Activated T-helper 1 cell treated with anti-CD3 and anti-CD28 coated beads, Interleukin-2, amount 50 U/mL, for 16 hours (primary cell): ENCODE data around the gene UTP18.
"Not testable (repeated sequence)": the region's sequence is repeated elsewhere in the genome, so short reads cannot be mapped to it uniquely, and the experiment has no call there.

Experiments used
- DNase-seq, 2 donors: peaks; one replicate each; pipeline ENCODE4 v3.0.0-alpha.2; 2020; ENCODE audit warnings: low read depth in 1 of 2, low spot score in 1 of 2

UTP18 gene

DNA sequence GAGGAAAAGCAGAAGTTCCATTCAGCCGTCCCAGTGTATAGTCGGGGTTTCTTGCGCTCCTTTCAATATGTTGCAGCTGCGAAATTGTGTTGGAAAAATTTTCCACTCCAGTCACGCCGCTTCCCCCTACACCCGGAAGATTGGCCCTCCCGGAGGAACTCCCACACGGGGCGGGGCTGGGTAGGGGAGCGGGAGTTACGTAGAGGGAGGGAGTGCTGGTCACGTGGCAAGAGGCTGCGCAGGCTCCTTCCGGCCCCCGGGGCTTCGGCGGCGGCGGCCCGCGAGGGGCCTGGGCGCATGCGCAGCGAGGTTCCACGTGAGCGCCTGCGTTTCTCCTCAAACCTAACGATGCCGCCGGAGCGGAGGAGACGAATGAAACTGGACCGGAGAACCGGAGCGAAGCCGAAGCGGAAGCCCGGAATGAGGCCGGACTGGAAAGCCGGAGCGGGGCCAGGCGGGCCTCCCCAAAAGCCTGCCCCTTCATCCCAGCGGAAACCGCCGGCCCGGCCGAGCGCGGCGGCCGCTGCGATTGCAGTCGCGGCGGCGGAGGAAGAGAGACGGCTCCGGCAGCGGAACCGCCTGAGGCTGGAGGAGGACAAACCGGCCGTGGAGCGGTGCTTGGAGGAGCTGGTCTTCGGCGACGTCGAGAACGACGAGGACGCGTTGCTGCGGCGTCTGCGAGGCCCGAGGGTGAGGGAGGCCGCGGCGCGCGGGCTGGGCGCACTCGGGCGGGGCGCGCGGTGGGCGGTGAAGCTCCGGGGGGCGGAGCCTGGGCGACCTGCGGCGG is at the start of gene UTP18:
UTP18 (plus strand) TSS at position 310 of the 787 bp plus-strand sequence; CDS start at position 349, 39 bp downstream.
- DNase-seq = peak; percentile 92 to 96

DNA sequence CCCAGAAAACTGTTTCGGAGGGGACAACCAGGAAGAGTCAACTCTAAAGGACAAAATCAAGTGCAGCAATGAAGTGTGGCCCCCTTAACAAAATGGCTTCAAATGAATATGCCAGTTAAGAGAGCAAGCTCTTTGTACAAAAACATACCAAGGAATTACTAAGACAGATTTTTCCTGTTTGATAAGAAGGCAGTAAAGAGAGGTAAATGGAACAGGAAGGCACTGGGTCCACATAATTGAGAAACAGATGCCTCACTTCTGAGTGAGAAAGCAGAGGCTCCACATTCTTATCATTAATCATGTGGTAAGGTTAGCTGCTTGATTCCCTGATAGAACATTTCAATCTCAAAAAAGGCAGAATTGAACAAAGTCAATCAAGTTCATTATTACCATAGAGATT is 45.4 kb upstream of the UTP18 start:
- DNase-seq = no peak

- no peak for DNase-seq
Measured at GRCh38 chr17:51217946-51218345, 42.4 kb upstream of the UTP18 start.

GRCh38 chr17:51221322-51221721 is 39.0 kb upstream of the UTP18 start:
- DNase-seq = no peak

- DNase-seq = no peak
Measured at GRCh38 chr17:51224402-51225262, 35.7 kb upstream of the UTP18 start.

DNA sequence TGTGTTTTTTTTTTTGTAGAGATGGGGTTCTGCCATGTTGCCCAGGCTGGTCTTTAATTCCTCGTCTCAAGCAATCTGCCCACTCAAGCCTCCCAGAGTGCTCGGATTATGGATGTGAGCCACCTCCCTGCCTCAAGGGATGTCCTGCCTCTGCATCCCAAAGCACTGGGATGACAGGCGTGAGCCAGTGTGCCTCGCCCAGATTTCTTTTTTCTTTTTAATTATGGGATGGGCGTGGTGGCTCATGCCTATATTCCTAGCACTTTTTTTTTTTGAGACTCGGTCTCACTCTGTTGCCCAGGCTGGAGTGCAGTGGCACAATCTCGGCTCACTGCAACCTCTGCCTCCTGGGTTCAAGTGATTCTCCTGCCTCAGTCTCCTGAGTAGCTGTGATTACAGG is 34.8 kb upstream of the UTP18 start:
- DNase-seq = not testable (repeated sequence)

DNA sequence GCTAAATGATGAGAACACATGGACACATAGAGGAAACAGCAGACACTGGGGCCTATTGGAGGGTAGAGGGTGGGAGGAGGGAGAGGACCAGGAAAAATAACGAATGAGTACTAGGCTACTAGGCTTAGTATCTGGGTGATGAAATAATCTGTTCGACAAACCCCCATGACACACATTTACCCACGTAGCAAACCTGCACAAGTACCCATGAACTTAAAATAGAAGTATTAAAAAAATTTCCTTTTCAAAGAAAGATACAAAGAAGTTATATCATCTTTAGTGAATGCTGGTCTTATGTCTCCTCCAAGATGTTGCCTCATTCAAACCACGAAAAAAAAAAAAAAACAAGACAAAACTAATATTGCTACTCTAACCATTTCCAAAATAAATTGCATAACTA is 32.2 kb upstream of the UTP18 start:
- DNase-seq = no peak

- DNase-seq = no peak
Measured at GRCh38 chr17:51229889-51230288, 30.5 kb upstream of the UTP18 start.

DNA sequence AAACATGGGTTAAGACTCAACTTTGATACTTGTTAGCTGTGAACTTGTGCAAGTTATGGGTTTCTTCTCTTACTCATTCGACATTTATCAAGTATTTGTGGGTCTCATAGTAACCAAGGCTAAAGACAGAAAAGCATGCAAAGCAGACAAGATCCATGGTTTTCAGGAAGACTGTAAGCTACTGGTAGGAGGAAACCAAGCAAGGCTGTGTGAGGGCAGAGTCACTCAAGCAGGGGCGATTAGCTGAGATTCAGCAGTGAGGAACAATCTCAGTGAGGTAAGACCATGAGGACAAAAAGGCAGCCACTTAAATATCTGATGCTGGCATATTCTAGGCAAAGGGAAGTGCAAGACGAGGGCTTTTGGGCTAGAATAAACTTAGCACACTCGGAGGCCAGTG is 30.0 kb upstream of the UTP18 start:
- no peak for DNase-seq

DNA sequence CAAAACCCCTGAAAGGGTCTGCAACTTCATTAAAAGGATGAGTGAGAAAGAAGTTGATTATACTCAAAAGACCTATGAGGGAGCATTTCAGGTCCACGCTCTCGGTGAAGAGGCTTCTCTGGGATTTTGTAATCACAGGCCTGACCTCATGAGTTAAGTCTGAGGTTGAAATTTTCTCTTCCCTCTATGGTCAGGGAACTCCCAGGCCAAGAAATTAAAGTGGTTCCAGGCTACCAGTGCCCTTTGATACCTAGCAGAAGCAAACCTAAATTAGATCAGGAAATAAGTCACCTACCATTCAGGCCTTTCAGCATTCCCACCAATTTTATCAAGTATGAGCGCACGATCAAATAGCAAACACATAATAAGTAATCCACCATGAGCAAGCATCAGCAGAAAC is 28.3 kb upstream of the UTP18 start:
- no peak for DNase-seq

- DNase-seq = no peak
Measured at GRCh38 chr17:51234162-51234561, 26.2 kb upstream of the UTP18 start.

- DNase-seq = no peak
Measured at GRCh38 chr17:51238255-51238887, 22.0 kb upstream of the UTP18 start.

DNA sequence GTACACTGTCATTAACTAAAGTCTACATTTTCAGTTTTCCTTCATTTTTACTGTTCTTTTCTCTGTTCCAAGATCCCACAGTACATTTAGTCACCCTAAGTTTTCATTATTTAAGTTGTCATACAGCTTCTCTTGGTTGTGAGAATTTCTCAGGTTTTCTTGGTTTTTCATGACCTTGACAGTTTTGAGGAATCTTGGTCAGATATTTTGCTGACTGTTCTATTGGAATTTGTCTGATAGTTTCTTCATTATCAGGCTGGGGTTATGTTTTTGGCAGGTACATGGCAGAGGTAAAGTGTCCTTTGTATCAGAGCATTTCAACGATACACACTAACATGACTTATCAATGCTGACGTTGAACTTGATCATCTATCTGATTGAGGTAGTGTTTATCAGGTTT is 20.1 kb upstream of the UTP18 start:
- no peak for DNase-seq

DNA sequence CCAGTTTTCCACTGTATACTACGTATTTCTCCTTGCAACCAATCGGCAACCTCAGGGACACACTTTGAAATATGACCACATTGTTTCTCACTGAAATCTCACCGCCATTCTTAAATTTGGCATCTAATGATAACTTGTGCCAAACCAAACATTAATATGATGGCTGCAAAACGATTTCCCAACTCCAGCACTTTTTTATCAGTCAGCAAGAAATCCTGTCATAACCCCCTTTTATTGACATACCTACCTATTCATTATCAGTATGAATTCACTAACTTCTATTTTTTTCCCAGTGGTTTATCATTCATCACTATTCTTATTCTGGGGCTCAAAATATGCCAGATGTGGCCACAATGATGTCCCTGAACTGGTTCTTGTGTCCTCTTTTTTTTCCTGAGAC is 16.3 kb upstream of the UTP18 start:
- no peak for DNase-seq

DNA sequence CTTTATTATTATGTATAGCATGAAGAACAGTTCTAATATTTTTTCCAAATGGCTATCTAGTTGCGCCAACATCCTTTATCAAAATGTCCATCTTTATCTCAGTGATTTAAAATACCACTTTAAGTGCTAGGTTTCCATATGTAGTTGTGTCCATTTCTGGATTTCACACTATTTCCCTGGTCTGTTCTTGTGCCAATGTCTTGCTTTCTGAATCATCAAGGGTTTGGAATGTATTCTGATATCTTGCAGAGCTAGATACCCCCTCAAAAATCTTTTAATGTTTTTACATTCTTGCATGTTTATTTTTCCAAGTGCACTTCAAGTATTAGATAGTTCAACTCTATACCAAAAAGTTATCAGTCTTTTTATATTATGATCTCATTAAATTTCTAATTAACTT is 14.8 kb upstream of the UTP18 start:
- no peak for DNase-seq

DNA sequence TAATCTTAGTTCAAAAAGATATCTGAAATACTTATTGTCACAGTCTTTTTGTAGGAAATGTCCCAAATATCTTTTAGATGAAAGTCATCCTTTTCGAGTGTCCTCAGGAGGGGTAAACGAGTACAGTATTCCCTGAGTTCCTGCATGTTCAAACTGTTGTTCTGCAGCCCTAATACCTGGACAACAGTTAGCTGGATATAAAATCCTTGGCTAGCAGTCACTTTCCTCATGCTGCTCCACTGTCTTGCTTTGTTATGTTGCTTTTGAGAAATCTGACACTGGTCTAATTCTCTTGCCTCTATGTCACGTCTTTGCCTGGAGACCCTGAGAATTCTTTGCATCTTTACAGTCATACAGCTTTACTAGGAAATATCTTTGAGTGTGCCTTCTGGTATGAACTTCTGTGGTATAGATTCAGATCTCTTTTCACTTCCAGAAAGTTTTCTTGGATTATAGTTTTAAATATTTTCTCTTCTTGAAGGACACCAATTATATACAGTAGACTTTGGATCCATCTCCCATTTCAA is 10.0 kb upstream of the UTP18 start:
- DNase-seq = no peak

DNA sequence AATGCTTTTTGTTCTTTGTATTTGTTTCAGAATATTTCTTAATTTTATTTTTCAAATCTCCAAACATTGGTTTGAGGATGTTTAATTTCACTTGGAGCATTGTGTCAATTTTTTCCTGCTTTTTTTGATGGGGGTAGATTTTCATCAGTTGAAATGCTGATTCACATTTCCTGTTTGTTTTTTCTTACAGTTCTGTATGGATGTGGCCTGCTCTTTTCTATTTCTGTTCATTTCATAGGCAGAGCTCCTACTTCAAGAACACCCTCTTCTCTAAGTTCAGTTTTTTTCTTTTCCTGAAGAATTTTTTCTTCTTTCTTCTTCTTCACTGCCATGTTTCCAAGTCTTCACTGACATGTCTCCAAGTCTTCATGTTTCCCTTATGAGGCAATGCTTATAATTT is 9.3 kb upstream of the UTP18 start:
- no peak for DNase-seq

DNA sequence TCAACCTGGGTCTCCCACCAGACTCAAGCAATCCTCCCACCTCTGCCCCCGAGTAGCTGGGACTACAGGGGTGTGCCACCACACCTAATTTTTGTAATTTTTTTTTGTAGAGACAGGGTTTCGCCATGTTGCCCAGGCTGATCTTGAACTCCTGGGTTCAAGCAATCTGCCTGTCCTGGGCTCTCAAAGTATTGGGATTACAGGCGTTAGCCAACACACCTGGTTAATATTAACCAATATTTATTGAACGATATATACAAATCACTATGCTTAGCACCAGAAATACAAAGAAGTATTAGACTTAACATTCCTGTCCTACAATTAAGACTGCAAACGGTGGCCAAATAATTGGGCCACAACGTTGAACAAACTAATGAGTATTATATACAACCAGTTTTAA is 4.7 kb upstream of the UTP18 start:
- DNase-seq = no peak

- DNase-seq = no peak
Measured at GRCh38 chr17:51256101-51256500, 4.2 kb upstream of the UTP18 start.

DNA sequence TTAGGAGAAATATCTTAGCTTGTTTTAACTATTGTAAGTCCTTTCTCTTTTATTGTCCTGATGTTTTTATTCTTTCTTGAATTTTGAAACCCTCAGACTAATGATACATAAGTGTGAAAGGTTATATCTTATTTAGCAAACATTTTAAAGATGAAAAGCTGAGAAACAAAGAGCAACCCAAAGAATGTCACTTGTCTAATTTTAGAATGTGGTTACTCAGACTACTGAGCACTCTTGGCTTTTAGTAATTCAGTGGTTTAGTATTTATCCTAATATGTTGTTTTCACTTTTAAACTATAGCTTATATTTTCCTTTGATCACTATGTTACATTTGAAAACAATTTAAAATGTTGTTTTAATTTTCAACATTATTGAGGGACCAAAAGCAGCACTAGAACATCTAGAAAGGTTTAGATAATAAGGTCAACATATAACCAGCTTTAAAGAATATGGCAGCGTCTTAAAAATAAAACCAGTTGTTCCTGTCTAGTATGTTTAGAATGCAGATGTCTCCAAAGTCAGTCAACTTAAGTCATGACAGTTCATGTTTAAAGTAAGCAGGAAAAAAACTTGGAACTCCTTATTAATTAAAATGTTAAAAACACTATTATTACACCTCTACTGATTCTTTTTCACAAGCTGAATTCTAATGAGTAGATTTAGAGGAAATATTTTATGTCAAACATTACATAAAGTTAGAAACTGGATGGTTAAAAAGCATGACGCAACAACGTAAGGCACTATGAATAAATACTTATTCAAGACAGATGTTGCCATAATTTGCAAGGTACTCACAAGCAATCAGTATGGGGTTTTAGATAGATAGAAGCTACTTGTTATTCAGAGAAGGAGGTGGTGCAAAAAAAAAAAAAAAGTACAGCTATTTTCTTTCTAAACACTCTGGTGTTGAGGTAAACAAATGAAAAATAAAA is 2.9 kb upstream of the UTP18 start:
- DNase-seq = no peak
